Fibroblast of upper back skin (primary cell): ENCODE measurements around the gene TNK2.
"Not testable (repeated sequence)": the region's sequence is repeated elsewhere in the genome, so short reads cannot be mapped to it uniquely, and the experiment has no call there.

Source experiments
- DNase-seq: peaks from one replicate; pipeline ENCODE4 v3.0.0-alpha.2; 2013

TNK2 gene

GRCh38 chr3:195883160-195883559 lies 25.2 kb downstream of the TNK2 start:
- DNase-seq: no peak

- no peak for DNase-seq
These were observed 26.3 kb downstream of the TNK2 start for GRCh38 chr3:195882002-195882441.

DNA sequence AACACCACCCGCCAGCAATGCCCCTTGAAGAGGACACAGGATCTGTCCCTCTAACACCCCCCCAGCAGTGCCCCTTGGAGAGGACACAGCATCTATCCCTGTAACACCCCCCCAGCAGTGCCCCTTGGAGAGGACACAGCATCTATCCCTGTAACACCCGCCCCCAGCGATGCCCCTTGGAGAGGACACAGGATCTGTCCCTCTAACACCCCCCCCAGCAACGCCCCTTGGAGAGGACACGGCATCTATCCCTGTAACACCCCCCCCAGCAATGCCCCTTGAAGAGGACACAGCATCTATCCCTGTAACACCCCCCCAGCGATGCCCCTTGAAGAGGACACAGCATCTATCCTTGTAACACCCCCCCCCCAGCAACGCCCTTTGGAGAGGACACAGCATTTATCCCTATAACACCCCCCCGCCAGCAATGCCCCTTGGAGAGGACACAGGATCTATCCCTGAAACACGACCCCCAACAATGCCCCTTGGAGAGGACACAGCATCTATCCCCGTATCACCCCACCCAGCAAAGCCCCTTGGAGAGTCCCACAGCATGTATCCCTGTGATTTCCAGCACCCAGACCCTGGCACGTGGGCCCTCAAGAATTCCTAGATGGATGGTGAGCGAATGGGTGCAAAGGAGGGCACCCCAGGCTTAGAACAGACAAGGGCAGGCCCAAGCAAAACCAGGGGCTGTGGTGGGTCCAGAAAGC lies 26.9 kb downstream of the TNK2 start:
- no peak for DNase-seq

GRCh38 chr3:195880037-195880431 lies 28.3 kb downstream of the TNK2 start:
- no peak for DNase-seq

GRCh38 chr3:195879416-195880036 lies 28.8 kb downstream of the TNK2 start:
- DNase-seq: no peak

- DNase-seq: no peak
These were observed 29.7 kb downstream of the TNK2 start for GRCh38 chr3:195878424-195879274.

GRCh38 chr3:195877767-195878423 lies 30.5 kb downstream of the TNK2 start:
- no peak for DNase-seq

- DNase-seq: no peak
These were observed 31.1 kb downstream of the TNK2 start for GRCh38 chr3:195877136-195877715.

DNA sequence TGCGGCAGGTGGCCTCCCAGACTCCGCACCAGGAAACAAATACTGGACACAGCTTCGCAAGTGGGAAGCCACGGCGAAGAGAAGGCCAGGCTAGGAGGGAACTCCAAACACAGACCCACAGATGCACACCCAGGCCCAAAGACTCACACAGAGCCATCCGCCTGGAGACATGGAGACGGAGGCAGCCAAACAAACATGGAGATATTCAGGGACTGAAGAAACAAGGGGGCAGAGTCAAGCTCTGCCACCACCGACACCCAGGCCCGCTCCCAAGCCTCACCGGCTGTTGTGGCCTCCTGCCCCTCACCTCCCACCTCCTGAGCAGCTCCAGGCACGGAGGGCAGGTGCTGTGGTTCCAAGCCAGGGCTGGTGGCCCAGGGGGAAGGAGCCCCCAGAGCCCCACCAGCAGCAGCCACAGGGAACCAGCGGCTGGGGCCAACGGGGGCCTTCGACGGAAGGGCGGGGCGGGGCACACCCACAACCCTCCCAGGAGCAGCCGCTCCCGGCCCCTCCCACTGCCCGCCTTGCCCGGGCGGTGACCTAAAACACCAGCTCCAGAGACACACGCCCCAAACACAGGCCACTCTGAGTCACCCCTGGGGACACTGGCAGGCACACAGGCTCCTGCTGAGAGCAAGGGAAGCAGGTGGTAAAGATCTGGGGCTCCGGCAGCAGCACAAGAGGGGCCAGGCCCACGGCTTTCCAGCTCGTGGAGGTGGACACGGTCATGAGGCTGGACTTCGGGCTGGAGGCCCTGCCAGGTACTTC lies 31.9 kb downstream of the TNK2 start:
- DNase-seq: no peak

DNA sequence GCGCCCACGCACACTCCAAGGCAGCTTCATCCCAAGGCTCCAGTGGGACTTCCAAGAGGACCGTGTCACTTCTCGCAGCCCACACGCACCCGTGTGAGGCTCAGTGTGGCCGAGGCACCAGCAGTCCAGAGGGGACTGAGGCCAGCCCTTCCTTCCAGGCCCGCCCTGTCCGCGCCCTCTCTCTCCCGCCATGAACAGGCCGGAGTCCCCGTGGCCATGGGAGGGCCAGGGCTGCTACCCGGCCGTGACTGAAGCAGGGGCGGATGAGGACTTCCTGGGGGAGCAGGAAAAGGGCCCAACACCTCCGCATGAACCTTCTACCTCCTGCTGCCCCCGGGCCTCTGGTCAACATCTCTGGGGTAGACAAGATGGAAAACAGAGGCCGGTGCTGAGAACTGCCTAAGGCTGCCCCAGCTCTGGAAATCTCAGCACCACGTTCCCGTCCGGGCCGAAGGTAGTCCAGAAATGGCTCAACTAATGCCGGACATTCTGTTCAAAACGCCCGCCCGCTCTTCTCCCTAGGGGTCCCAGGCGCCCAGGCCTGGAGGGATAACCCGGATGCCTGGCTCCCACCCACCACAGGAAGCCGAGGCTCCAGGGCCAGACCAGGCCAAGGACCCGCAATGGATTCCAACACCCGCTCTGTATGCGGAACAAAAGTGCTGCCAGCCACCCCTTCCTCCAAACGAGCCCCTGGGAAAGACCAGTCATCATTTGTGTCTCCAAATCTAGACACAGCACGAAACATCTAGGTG lies 32.7 kb downstream of the TNK2 start:
- no peak for DNase-seq

- DNase-seq: peak; percentile 19
These were observed 34.4 kb downstream of the TNK2 start for GRCh38 chr3:195873971-195874370.

GRCh38 chr3:195873281-195873887 lies 35.0 kb downstream of the TNK2 start:
- no peak for DNase-seq

DNA sequence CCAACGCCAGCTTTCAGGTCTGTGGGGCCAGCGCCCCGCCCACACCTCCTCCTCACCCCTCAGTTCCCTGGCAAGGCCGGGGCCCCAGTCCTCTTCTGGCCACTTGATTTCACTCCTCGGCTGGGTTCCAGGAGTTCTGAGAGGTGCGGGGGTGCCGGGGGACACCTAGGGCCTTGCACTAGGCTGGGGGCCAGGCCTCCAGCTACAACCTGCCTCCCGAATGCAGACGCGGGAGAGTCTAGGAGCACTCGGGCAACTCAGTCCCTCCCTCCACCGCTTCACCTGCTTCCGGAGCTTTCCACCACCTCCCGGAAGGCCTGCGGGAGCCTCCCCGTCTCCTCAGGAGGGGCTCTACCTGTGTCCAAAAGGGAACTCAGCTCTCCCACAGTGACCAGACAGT lies 35.6 kb downstream of the TNK2 start:
- no peak for DNase-seq

- no peak for DNase-seq
These were observed 36.3 kb downstream of the TNK2 start for GRCh38 chr3:195872097-195872496.

DNA sequence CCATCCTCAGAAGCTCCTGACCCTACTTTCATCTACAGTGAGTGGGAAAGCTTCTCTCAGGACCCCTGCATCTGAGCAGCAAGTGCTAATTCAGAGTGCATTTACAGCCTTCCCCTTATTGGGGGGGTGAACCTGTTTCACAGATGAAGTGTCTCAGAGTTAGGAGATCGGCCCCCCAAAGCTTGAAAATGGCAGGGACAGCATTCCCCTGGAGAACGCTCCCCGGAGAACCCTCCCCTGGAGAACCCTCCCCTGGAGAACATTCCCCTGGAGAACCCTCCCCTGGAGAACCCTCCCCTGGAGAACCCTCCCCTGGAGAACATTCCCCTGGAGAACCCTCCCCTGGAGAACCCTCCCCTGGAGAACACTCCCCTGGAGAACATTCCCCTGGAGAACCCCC lies 36.7 kb downstream of the TNK2 start:
- DNase-seq: not testable (repeated sequence)

- no peak for DNase-seq
These were observed 37.4 kb downstream of the TNK2 start for GRCh38 chr3:195870937-195871336.

GRCh38 chr3:195870442-195870841 lies 37.9 kb downstream of the TNK2 start:
- no peak for DNase-seq

DNA sequence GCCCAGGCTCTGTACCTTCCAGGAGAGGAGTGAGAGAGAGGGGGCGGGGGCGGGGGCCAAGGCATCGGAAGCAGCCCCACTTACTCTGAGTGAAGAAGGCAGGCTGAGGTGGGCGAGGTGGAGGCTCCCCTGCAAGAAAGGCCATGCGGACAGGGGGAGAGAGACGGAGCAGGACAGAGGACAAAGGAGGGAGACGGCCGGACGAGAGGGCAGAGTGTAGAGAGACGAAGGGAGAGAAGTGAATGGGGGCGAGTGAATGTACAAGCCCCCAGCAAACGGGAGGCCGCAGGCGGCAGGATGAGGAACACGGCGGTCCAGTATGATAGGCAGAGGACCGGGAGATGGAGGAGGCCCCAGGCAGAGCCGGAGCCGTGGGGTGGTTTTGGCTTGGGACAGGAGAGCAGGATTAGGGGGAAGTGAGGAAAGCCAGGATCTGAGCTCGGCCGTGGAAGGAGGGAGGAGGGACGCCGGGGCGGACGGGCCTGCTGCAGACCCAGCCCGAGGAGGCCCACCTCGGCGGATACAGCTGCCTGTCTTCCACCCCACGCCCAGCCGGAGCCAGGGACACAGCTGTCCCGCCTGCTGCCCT lies 38.8 kb downstream of the TNK2 start:
- no peak for DNase-seq

- DNase-seq: no peak
These were observed 39.4 kb downstream of the TNK2 start for GRCh38 chr3:195868866-195869412.

DNA sequence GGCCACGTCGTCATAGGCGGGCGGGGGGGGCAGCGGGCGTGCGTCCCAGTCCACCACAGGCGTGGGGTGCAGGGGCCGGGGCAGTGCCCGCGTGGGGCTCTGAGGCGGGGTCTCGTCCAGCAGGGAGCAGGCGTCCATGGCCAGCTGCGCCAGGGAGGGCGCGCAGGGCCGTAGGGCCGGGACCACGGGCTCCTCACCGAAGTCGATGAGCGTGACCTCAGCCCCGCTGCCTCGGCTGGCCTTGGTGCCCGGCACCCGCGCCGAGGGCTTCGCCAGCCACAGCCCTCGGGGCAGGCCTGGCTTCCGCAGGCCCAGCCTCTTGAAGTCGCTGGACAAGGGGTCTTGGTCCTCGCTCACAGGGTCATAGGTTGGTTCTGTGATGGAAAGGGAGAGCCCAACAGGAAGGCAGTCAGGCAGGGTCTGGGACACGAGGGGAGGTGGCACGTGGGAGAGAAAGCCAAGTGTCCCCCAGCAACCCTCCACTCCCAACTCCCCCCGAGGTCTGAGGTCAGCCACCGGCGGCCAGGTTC lies 40.0 kb downstream of the TNK2 start:
- DNase-seq: no peak
